SK-N-SH treated with all-trans-retinoic acid at 6 μM for 48 hours (cell line): Measurements from ENCODE around the gene KCNT1.

Experiments used
- ATAC-seq: fragments of 200-7000 bp; cut with Tn5 transposase; 3 replicates; pipeline ENCODE4 v1.9.1; 2020; ENCODE audit warnings: mild to moderate bottlenecking, moderate library complexity
- BACH2 ChIP-seq: fragments of 250-450 bp; sonication (Bioruptor Pico); IDR thresholded peaks from 2 replicates; pipeline ENCODE4 v1.9.0; 2021; ENCODE audit warnings: mild to moderate bottlenecking, borderline replicate concordance
- CREB5 ChIP-seq: fragments of 250-450 bp; sonication (Bioruptor Pico); IDR thresholded peaks from 2 replicates; pipeline ENCODE4 v1.5.1; 2020; ENCODE audit warnings: low read depth, mild to moderate bottlenecking, moderate library complexity
- CSDC2 ChIP-seq: fragments of 250-450 bp; sonication (Bioruptor Pico); IDR thresholded peaks from 2 replicates; pipeline ENCODE4 v1.5.0; 2020; ENCODE audit warnings: mild to moderate bottlenecking, moderate library complexity
- CSRNP3 ChIP-seq: fragments of 250-450 bp; sonication (Bioruptor Pico); IDR thresholded peaks from 2 replicates; pipeline ENCODE4 v1.5.1; 2021; ENCODE audit warnings: mild to moderate bottlenecking, moderate library complexity
- PATZ1 ChIP-seq: fragments of 250-450 bp; sonication (Bioruptor Pico); IDR thresholded peaks from 2 replicates; pipeline ENCODE4 v1.8.0; 2020; ENCODE audit warnings: mild to moderate bottlenecking, moderate library complexity, borderline replicate concordance
- POU6F1 ChIP-seq: fragments of 250-450 bp; sonication (Bioruptor Pico); IDR thresholded peaks from 2 replicates; pipeline ENCODE4 v1.8.0; 2021; ENCODE audit warnings: low read depth, mild to moderate bottlenecking, moderate library complexity, borderline replicate concordance
- SNAI2 ChIP-seq: fragments of 250-450 bp; sonication (Bioruptor Pico); IDR thresholded peaks from 2 replicates; pipeline ENCODE4 v1.5.0; 2020; ENCODE audit warnings: mild to moderate bottlenecking, moderate library complexity
- TCF4 ChIP-seq: fragments of 250-450 bp; sonication (Bioruptor Pico); IDR thresholded peaks from 2 replicates; pipeline ENCODE4 v1.8.0; 2021; ENCODE audit warnings: mild to moderate bottlenecking, moderate library complexity, borderline replicate concordance
- TSHZ2 ChIP-seq: fragments of 250-450 bp; sonication (Bioruptor Pico); IDR thresholded peaks from 2 replicates; pipeline ENCODE4 v1.5.0; 2020; ENCODE audit warnings: mild to moderate bottlenecking, moderate library complexity
- ZNF565 ChIP-seq: fragments of 450-650 bp; formaldehyde crosslinking; conservative IDR thresholded peaks from 2 replicates; pipeline ENCODE4 v1.5.0; 2020; ENCODE audit warnings: low read depth, mild to moderate bottlenecking, moderate library complexity
- ZNF70 ChIP-seq: fragments of 450-650 bp; formaldehyde crosslinking; IDR thresholded peaks from 2 replicates; pipeline ENCODE4 v1.5.0; 2020; ENCODE audit warnings: mild to moderate bottlenecking, moderate library complexity

Gene KCNT1

GRCh38 chr9:135766707-135767106 is 64.7 kb downstream of the KCNT1 start (continued):
- TF ChIP-seq TSHZ2 (no peak), ZNF565 (CRISPR knock-in tag) (no peak), POU6F1 (CRISPR knock-in tag) (no peak)
- TF ChIP-seq, all 23 proteins: peak for 0

- TF ChIP-seq PATZ1 (CRISPR knock-in tag) (no peak), CSDC2 (no peak), BACH2 (no peak), SNAI2 (no peak), ZNF70 (CRISPR knock-in tag) (no peak), CSRNP3 (CRISPR knock-in tag) (no peak), TSHZ2 (no peak), CREB5 (CRISPR knock-in tag) (no peak), POU6F1 (CRISPR knock-in tag) (no peak)
- ATAC-seq: no peak
Measured at GRCh38 chr9:135768516-135769218, 66.7 kb downstream of the KCNT1 start.

- no peak for ATAC-seq
- TF ChIP-seq CSRNP3 (CRISPR knock-in tag) (no peak), TCF4 (no peak)
Measured at GRCh38 chr9:135769489-135770202, 67.7 kb downstream of the KCNT1 start.
